ENCODE data around the gene ASCL4.

DNA sequence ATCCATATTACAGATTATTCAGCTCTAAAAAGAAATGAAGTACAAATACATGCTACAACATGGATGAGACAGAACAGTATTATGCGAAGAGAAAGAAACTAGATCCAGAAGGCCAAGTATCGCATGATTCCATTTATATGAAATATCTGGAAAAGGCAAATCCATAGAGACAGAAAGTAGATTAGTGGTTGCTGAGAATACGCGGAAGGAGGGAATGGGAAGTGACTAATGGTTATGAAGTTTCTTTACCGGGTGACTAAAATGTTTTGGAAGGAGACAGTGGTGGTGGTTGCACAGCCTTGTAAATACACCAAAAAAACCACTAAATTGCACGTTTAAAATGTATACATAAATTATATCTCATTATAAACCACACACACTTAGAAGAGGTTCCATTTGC is 26.0 kb upstream of the ASCL4 start:
- TF ChIP-seq, protein P1, sequence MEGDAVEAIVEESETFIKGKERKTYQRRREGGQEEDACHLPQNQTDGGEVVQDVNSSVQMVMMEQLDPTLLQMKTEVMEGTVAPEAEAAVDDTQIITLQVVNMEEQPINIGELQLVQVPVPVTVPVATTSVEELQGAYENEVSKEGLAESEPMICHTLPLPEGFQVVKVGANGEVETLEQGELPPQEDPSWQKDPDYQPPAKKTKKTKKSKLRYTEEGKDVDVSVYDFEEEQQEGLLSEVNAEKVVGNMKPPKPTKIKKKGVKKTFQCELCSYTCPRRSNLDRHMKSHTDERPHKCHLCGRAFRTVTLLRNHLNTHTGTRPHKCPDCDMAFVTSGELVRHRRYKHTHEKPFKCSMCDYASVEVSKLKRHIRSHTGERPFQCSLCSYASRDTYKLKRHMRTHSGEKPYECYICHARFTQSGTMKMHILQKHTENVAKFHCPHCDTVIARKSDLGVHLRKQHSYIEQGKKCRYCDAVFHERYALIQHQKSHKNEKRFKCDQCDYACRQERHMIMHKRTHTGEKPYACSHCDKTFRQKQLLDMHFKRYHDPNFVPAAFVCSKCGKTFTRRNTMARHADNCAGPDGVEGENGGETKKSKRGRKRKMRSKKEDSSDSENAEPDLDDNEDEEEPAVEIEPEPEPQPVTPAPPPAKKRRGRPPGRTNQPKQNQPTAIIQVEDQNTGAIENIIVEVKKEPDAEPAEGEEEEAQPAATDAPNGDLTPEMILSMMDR (conservative IDR thresholded peaks at IDR 0.05; ENCODE audit: low read depth in 2 of 2) = no peak
- TF ChIP-seq EZH2phosphoT487 (IDR thresholded peaks at IDR 0.05; ENCODE audit: unreplicated experiment) (no peak), POLR2AphosphoS5 (IDR thresholded peaks at IDR 0.05; ENCODE audit: low read depth) (no peak), CREB1 (CRISPR knock-in tag; IDR thresholded peaks at IDR 0.05; ENCODE audit: low read depth) (no peak), EZH2 (IDR thresholded peaks at IDR 0.05; ENCODE audit: low read depth, unreplicated experiment) (no peak), JUNB (IDR thresholded peaks at IDR 0.05; ENCODE audit: unreplicated experiment) (no peak), STAT1 (IDR thresholded peaks at IDR 0.05; ENCODE audit: unreplicated experiment) (no peak), NANOG (IDR thresholded peaks at IDR 0.05; ENCODE audit: borderline replicate concordance) (no peak)
- TF ChIP-seq, protein P2, sequence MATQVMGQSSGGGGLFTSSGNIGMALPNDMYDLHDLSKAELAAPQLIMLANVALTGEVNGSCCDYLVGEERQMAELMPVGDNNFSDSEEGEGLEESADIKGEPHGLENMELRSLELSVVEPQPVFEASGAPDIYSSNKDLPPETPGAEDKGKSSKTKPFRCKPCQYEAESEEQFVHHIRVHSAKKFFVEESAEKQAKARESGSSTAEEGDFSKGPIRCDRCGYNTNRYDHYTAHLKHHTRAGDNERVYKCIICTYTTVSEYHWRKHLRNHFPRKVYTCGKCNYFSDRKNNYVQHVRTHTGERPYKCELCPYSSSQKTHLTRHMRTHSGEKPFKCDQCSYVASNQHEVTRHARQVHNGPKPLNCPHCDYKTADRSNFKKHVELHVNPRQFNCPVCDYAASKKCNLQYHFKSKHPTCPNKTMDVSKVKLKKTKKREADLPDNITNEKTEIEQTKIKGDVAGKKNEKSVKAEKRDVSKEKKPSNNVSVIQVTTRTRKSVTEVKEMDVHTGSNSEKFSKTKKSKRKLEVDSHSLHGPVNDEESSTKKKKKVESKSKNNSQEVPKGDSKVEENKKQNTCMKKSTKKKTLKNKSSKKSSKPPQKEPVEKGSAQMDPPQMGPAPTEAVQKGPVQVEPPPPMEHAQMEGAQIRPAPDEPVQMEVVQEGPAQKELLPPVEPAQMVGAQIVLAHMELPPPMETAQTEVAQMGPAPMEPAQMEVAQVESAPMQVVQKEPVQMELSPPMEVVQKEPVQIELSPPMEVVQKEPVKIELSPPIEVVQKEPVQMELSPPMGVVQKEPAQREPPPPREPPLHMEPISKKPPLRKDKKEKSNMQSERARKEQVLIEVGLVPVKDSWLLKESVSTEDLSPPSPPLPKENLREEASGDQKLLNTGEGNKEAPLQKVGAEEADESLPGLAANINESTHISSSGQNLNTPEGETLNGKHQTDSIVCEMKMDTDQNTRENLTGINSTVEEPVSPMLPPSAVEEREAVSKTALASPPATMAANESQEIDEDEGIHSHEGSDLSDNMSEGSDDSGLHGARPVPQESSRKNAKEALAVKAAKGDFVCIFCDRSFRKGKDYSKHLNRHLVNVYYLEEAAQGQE (IDR thresholded peaks at IDR 0.05; ENCODE audit: unreplicated experiment) = no peak
- TF ChIP-seq, protein P3, sequence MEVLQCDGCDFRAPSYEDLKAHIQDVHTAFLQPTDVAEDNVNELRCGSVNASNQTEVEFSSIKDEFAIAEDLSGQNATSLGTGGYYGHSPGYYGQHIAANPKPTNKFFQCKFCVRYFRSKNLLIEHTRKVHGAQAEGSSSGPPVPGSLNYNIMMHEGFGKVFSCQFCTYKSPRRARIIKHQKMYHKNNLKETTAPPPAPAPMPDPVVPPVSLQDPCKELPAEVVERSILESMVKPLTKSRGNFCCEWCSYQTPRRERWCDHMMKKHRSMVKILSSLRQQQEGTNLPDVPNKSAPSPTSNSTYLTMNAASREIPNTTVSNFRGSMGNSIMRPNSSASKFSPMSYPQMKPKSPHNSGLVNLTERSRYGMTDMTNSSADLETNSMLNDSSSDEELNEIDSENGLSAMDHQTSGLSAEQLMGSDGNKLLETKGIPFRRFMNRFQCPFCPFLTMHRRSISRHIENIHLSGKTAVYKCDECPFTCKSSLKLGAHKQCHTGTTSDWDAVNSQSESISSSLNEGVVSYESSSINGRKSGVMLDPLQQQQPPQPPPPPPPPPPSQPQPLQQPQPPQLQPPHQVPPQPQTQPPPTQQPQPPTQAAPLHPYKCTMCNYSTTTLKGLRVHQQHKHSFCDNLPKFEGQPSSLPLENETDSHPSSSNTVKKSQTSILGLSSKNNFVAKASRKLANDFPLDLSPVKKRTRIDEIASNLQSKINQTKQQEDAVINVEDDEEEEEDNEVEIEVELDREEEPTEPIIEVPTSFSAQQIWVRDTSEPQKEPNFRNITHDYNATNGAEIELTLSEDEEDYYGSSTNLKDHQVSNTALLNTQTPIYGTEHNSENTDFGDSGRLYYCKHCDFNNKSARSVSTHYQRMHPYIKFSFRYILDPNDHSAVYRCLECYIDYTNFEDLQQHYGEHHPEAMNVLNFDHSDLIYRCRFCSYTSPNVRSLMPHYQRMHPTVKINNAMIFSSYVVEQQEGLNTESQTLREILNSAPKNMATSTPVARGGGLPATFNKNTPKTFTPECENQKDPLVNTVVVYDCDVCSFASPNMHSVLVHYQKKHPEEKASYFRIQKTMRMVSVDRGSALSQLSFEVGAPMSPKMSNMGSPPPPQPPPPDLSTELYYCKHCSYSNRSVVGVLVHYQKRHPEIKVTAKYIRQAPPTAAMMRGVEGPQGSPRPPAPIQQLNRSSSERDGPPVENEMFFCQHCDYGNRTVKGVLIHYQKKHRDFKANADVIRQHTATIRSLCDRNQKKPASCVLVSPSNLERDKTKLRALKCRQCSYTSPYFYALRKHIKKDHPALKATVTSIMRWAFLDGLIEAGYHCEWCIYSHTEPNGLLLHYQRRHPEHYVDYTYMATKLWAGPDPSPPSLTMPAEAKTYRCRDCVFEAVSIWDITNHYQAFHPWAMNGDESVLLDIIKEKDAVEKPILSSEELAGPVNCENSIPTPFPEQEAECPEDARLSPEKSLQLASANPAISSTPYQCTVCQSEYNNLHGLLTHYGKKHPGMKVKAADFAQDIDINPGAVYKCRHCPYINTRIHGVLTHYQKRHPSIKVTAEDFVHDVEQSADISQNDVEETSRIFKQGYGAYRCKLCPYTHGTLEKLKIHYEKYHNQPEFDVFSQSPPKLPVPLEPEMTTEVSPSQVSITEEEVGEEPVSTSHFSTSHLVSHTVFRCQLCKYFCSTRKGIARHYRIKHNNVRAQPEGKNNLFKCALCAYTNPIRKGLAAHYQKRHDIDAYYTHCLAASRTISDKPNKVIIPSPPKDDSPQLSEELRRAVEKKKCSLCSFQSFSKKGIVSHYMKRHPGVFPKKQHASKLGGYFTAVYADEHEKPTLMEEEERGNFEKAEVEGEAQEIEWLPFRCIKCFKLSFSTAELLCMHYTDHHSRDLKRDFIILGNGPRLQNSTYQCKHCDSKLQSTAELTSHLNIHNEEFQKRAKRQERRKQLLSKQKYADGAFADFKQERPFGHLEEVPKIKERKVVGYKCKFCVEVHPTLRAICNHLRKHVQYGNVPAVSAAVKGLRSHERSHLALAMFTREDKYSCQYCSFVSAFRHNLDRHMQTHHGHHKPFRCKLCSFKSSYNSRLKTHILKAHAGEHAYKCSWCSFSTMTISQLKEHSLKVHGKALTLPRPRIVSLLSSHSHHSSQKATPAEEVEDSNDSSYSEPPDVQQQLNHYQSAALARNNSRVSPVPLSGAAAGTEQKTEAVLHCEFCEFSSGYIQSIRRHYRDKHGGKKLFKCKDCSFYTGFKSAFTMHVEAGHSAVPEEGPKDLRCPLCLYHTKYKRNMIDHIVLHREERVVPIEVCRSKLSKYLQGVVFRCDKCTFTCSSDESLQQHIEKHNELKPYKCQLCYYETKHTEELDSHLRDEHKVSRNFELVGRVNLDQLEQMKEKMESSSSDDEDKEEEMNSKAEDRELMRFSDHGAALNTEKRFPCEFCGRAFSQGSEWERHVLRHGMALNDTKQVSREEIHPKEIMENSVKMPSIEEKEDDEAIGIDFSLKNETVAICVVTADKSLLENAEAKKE (CRISPR knock-in tag; IDR thresholded peaks at IDR 0.05) = no peak
